Measurements from ENCODE around the gene GGA1.
"Not testable (repeated sequence)": the region's sequence is repeated elsewhere in the genome, so short reads cannot be mapped to it uniquely, and the experiment has no call there.

GGA1 gene

DNA sequence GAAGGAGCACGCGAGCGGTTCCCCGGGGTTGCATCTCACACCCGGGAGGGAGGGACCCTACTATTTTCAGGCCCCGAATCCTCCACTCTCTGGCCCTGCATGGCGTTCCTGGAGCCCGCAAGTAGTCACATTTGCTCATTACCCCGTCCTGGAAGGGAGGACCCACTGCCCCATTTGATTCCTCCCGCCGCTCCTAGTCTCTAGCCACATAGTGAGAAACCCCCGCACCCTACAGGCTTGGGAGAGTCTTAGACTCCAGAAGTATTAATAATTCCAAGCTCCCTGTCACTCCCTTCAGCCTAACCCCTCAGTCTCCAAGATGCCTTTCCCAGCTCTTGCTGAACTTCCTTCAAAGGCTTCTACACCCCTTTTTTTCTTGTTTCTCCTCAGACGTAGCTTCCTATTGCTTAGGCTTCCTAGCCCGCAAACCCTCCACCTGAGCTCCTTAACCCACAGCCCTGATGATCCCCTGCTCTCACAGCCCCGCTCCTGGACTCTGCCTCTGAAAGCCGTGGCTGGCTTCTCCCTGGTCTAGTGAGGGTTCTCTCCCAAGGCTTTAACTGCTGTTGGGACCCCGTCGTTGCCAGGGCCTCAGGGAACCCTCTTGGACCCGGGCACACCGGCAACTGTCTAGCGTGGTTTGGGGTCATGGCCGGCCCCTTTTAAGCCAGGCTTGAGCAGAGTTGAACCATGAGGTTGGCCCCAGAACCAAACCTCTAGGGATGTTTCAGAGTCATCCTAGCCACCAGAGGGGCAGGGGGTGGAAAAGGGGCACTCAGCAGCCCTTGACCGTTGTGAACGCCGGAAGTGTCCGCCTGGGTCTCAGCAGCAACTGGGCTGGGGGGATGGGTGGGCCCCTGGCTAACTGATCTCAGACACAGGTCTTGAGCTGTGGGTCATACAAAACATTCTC, 862 bp downstream of the GGA1 start:
- in situ Hi-C loops (cut with MboI; ENCODE audit: low sequenced_read_pairs) = no loop called here

DNA sequence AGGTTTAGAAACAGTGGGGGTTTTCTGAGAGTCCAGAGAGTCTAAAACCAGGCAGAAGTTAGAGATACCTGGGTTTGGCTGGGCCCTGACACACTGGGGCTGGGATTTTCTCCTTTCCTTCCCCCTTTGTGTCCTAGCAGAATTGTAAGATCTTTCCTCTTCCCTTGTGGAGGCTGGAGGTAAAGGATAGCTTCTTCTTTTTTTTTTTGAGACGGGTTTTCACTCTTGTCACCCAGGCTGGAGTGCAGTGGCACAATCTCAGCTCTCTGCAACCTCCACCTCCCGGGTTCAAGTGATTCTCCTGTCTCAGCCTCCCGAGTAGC, 1.5 kb downstream of the GGA1 start:
- in situ Hi-C loops (cut with MboI; ENCODE audit: low sequenced_read_pairs) = not testable (repeated sequence)

DNA sequence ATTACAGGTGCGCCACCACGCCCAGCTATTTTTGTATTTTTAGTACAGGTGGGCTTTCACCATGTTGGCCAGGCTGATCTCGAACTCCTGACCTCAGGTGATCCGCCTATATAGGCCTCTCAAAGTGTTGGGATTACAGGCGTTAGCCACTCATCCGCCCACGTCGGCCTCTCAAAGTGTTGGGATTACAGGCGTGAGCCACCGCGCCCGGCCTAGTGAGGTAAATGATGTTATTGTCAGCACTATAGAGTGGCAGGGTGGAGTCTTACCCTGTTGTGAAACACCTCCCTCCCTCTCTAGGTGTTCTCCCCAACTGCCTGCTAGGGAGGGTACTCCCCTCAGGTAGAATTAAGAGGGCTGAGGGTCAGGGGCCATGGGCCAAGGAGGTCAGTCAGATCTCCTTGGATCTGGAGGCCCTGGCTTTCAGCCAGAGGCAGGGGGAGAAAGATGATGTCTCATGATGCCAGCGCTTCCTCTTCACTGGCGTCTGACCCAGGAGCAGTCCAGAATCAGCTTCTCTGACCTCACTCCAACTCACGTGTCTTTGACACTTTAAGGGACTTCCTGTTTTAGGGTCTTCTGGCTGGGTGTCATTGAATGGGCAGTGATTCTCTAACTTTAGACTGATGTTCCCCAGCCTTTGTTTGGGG, 2.0 kb downstream of the GGA1 start:
- in situ Hi-C loops (cut with MboI; ENCODE audit: low sequenced_read_pairs) = no loop called here

DNA sequence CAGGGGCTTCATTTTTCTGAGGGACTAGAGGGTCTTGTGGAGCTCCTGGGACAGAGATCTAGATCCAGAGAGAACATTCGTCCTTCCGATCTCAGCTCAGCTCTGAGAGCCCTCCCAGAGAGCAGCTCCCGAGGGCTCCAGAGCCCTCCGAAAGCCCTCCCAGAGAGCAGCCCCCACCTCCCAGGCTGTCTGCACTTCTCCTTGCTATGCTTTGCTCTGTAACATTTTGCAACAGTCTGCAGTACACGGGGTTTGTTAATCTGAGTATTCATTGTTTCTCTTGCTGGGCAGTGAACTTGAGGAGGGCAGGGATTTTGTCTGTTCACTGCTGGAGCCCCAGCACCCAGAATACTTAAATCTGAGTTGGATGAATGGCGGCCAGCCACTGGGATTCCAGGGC, 2.6 kb downstream of the GGA1 start:
- in situ Hi-C loops (cut with MboI; ENCODE audit: low sequenced_read_pairs) = no loop called here

DNA sequence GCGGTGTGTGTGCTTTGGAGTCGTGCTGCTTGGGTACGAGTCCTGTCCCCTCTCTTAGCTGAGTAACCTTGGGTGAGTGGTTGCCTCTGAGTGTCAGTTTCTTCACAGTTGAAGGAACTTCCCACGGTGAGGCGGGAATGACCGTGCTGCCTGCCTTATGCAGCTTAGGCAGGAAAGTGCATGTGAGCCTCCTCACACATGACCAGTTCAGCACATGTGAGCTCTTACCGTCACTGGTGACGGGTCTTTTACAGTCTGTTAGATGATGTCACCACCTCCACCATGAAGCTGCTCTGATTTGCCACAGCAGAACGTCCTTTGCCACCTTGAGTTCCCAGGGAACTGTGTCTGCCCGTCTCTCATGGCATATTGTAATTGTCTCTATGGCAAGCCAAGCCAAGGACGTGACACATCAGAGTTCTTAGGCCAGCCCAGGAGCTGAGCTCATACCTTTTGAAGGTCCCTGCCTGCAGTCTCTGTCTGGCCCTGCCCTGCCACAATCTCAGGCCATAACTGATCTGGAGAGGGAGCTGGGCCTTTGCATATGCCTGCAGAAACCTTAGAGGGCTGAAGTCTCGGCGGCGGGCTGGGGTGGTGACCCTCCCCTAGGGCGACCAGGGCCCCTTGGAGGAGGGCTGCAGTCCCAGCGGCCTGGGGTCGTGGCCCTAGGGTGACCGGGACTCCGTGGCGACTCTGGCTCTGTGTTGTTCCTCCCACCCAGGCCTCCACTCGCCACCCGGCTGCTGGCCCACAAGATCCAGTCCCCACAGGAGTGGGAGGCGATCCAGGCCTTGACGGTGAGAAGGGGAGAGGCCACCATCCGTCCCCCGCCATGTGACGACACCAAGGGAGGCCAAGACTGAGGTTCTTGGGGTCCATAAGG, 7.8 kb downstream of the GGA1 start:
- in situ Hi-C loops (cut with MboI; ENCODE audit: low sequenced_read_pairs) = no loop called here

DNA sequence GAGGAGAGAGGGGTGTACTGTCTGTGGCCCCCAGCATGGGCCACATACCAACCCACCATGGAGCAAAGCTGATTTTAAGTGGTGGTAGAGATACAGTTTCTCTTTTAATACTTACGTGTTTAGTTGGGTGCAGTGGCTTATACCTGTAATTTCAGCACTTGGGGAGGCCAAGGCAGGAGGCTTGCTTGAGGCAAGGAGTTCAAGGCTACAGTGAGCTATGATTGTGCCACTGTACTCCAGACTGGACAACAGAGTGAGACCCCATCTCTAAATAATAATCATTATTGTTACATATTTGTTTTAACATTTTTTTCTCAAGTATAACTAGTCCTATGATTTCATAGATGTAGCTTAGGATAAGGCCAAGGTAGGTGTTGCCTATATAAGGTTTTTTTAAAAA, 8.8 kb downstream of the GGA1 start:
- in situ Hi-C loops (cut with MboI; ENCODE audit: low sequenced_read_pairs) = no loop called here

DNA sequence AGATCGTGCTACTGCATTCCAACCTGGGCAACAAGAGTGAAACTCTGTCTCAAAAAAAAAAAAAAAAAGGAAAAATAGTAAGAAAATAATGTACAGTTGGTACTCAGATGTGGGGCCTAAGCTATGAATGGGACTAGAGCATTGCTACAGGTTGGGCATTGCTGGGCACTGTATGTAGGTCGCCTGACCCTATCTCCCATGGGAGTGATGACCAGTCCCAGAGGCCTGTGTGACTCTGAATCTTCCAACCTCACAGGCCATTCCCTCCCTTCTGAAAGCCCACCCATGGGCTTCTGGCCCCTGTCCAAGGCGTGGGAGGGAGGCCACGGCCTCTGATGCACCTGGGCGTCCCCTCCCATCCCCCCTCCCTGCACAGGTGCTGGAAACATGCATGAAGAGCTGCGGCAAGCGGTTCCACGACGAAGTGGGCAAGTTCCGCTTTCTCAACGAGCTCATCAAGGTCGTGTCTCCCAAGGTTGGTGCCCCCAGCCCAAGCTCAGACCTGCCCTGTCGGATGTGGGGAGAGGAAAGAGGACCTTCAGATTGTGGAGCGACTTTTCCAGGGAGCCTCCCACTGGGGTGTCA, 9.5 kb downstream of the GGA1 start:
- in situ Hi-C loops (cut with MboI; ENCODE audit: low sequenced_read_pairs) = no loop called here

DNA sequence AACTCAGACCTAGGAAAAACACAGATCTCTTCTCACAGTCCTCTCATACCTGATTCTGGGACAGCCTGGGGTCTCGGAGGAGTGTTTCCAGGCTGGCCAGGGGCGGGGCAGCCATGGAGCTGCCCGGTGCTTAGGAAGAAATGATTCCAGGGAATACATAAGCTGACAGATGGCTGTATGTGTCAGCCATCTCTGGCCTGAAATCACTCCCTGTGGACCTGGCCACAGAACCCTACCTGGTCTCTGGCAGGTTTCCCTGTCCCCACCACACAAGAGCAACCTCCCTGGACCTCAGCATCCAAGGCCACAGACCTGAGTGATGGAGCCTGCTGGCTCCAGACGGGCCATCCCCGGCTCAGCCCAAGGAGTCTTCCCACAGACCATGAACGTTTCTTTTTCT, 10.0 kb downstream of the GGA1 start:
- in situ Hi-C loops (cut with MboI; ENCODE audit: low sequenced_read_pairs) = no loop called here

DNA sequence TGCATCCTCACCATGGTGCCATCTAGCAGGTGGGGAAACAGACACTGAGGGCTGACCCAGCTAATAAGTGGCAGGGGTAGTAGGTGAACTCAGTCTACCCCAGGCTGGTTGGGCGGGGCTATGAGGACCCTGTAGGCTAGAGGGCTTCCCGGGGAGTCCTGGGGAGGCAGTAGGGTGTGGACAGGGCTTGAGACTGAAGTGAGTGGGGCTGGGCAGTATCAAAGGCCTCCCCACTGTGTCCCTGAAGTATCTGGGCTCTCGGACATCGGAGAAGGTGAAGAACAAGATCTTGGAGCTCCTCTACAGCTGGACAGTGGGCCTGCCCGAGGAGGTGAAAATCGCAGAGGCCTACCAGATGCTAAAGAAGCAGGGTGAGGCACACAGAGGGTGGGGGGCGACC, 11.4 kb downstream of the GGA1 start:
- in situ Hi-C loops (cut with MboI; ENCODE audit: low sequenced_read_pairs) = loop anchor here (10.0 kb wide), 1 partner anchor 175 kb away; no protein-coding TSS in a partner anchor

DNA sequence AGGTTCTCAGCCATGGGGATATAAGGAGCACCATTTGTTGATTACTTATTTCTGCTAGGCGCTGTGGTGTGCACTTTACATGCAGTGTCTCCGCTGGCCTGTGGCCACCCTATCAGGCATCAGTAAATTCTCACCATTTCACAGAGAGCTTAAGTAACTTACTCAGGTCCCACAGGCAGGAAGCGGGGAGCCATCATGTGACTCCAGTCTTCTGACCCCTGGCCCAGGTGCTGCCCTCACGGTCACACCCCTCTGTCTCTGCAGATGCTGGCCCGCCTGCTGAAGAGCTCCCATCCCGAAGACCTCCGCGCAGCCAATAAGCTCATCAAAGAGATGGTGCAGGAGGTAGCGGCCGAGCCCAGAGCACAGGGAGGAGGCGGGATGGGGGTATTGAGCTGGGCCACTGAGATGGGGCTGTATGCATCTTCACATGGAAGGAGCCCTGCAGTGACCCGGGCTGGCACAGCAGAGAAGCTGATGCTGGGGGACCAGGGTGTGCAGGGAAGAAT, 12.8 kb downstream of the GGA1 start:
- in situ Hi-C loops (cut with MboI; ENCODE audit: low sequenced_read_pairs) = loop anchor here (10.0 kb wide), 1 partner anchor 173 kb away; no protein-coding TSS in a partner anchor

DNA sequence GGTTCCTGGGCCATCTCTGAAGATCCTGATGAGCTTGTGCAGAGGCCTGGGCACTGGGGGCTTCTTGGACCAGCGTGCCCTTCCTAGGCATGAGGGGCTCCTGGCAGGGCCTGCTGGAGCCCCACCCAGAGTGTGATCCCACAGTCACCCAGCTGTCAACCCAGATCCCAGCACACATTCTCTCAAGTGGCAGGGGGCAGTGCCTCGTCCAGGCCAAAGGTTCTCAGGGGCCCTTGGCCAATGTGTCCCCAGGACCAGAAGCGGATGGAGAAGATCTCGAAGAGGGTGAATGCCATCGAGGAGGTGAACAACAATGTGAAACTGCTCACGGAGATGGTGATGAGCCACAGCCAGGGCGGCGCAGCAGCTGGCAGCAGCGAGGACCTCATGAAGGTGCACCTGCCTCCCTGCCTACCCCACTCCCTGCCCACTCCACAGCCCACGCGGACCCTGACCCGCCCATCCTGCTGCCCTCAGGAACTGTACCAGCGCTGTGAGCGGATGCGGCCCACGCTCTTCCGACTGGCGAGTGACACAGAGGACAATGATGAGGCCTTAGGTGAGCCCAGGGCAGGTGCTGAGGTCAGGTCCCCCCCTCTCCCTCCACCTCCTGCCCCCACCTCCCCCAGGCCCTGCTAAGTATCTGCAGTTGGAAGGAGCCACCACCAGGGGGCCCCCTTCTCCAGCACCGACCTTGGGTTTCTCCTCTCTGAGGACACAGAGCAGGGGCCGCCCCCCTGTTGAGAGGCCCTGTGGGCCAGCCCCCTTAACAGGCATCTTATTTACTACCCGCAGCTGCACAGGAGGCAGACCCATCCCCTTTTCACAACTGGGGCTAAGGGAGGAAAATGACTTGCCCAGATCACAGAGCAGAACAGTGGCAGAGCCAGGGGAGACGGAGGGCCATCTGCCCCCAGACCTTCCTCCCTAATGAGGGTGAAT, 14.7 kb downstream of the GGA1 start:
- in situ Hi-C loops (cut with MboI; ENCODE audit: low sequenced_read_pairs) = loop anchor here (10.0 kb wide), 1 partner anchor 171 kb away; no protein-coding TSS in a partner anchor

DNA sequence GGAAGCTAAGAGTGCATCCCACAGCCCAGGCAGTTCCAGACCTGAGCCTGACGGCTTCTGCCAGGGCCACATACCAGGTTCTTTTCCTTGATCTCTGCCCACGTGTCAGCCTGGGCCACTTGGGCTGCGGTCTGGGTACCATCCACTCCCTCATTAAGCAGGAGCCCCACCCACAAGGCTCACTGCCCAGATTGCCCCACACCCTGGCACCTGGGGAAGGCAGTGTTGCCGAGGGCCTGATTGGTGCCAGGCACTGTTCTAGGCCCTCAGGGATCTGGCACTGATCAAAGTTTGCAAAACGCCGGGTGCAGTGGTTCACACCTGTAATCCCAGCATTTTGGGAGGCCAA, 15.4 kb downstream of the GGA1 start:
- in situ Hi-C loops (cut with MboI; ENCODE audit: low sequenced_read_pairs) = loop anchor here (10.0 kb wide), 1 partner anchor 171 kb away; no protein-coding TSS in a partner anchor

DNA sequence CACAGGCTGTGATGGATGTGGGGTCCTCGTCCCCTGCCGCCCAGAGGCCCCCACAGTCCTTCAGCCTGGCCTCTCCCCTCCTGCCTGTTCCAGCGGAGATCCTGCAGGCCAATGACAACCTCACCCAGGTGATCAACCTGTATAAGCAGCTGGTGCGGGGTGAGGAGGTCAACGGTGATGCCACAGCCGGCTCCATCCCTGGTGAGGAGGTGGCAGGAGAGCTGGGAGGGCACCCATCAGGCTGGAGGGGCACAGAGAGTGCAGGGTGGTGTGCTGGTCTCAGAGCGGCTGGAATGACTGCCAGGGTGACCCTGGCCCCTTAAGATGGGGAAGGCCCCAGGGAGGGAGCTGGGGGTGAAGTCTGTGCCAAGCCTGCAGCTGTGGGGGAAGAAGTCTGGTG, 16.2 kb downstream of the GGA1 start:
- in situ Hi-C loops (cut with MboI; ENCODE audit: low sequenced_read_pairs) = loop anchor here (10.0 kb wide), 1 partner anchor 170 kb away; no protein-coding TSS in a partner anchor

DNA sequence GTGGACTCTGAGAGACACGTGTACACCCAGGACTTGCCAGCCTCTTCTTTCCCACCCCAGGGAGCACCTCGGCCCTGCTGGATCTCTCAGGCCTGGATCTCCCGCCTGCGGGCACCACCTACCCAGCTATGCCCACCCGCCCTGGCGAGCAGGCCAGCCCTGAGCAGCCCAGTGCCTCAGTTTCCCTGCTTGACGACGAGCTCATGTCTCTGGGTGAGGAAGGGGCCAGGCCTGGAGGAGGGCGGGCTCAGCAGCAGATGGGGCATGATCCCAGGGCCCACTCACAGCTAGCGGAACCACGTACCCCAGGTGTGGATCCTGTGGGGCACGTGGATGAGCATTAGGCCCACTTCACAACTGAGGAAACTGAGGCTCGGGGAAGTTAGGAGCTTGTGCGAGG, 17.1 kb downstream of the GGA1 start:
- in situ Hi-C loops (cut with MboI; ENCODE audit: low sequenced_read_pairs) = loop anchor here (10.0 kb wide), 1 partner anchor 169 kb away; no protein-coding TSS in a partner anchor

DNA sequence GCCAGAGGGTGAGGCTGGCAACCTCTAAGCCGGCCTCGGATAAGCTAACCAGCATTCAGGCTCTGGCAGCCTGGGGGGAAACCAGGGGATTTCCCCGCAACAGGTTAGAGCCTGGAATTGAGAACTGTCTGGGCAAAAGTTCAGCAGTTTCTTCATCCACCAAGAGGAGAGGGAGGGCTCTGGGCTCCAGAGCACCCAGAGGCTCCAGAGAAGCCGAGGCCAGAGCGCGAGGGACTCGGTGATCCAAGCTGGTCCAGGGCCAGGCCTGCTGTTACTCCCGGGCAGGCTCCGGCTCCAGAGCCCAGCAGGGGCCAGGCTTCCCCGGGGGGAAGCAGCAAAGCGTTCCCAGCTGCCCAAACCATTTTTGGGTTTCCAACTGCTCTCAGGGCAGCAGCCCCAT, 17.5 kb downstream of the GGA1 start:
- in situ Hi-C loops (cut with MboI; ENCODE audit: low sequenced_read_pairs) = loop anchor here (10.0 kb wide), 1 partner anchor 169 kb away; no protein-coding TSS in a partner anchor

DNA sequence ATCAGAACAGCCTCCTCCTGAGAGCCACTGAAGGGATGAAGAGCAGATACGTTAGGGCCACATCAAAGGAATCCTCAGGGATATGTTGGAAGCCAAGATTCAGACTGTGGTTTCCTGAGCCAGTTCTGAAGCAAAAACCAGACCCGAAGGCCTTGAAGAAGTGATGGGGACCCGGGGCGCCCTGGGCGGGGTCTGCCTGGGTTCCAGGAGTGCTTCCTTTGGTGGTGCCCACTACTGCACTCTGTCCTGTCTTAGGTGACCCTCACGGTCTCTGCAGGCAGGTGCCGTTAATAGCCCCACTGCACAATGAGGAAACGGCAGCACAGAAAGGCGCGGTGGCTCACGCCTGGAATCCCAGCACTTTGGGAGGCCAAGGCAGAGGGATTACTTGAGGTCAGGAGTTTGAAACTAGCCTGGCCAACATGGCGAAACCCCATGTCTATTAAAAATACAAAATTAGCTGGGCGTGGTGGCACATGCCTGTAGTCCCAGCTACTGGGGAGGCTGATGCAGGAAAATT, 18.0 kb downstream of the GGA1 start:
- in situ Hi-C loops (cut with MboI; ENCODE audit: low sequenced_read_pairs) = loop anchor here (10.0 kb wide), 1 partner anchor 168 kb away; no protein-coding TSS in a partner anchor

DNA sequence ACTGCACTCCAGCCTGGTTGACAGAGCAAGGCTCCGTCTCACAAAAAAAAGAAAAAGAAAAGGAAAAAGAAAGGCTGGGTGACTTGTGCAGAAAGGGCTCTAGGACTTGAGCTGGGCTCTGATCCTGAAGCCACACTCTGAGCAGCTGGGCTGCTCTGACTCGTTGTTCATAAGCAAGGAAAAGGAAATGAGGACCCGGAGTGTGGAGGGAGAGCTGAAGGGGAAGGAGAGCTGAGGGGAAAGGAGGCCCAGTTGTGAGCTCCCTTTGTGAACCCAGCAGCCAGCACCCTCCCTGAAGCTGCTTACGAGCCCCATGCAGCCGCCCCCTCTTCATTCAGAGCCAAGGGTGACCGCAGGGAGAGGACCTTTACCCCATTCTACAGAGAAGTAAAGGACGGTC, 18.5 kb downstream of the GGA1 start:
- in situ Hi-C loops (cut with MboI; ENCODE audit: low sequenced_read_pairs) = loop anchor here (10.0 kb wide), 1 partner anchor 168 kb away; no protein-coding TSS in a partner anchor

DNA sequence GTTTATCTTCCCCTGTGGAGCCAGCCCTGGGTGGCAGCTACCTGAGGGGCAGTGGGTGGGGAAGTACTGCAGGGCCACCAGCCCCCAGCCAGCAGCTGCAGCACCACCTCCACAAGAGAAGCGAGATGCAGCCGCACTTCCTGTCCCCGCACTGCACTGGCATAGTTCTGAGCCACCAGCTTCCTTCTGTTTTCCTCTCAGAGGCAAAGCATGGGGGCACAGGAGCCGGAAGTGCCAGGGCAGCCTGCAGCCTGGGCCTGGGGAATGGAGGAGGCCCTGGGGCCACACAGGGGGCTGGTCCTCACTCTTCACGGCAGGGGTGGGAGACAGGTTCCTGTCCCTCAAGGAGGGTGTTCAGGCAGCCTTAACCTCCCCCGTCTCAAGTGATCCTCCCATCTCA, 18.9 kb downstream of the GGA1 start:
- in situ Hi-C loops (cut with MboI; ENCODE audit: low sequenced_read_pairs) = loop anchor here (10.0 kb wide), 1 partner anchor 167 kb away; no protein-coding TSS in a partner anchor

DNA sequence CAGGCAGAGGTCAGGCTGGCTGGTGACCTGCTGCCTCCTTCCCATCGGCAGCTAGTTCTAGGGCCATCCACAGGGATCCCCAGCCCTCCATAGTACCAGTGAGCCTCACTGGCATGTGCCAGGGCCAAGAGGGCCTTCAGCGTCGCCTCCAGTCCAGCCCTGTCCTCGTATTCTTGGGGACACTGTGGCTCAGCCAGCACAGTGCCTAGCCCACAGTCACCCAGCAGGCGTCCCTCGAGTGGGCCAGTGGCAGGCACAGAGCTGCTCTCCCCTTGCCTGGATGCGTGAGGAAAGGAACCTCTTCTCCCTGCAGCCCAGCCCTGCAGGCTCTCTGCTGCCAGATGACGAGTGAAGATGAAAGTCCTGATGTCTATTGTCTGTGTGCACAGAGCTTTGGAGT, 20.2 kb downstream of the GGA1 start:
- in situ Hi-C loops (cut with MboI; ENCODE audit: low sequenced_read_pairs) = loop anchor here (10.0 kb wide), 1 partner anchor 166 kb away; no protein-coding TSS in a partner anchor

Data from HL-60/S4 (cell line).